BE2C (cell line): ENCODE results near the gene C2CD2.

Experiments used
- DNase-seq: peaks from one replicate; pipeline ENCODE4 v3.0.0-alpha.2; 2020
- H3K27me3 ChIP-seq: fragments of 250-450 bp; sonication (Bioruptor Pico); 2 replicates; pipeline ENCODE4 v1.5.1; 2020; ENCODE audit warnings: mild to moderate bottlenecking
- H3K36me3 ChIP-seq: fragments of 250-450 bp; sonication (Bioruptor Pico); 2 replicates; pipeline ENCODE4 v1.5.1; 2020; ENCODE audit warnings: mild to moderate bottlenecking
- H3K4me1 ChIP-seq: fragments of 250-450 bp; sonication (Bioruptor Pico); 2 replicates; pipeline ENCODE4 v1.5.1; 2020
- H3K4me3 ChIP-seq: 2 replicates; pipeline ENCODE4 v1.5.1; 2011; ENCODE audit warnings: low read depth, low read length
- H3K9me3 ChIP-seq: fragments of 250-450 bp; sonication (Bioruptor Pico); 2 replicates; pipeline ENCODE4 v1.5.1; 2020
- TF ChIP-seq, protein P1 (sequence below): IDR thresholded peaks from 2 replicates; pipeline ENCODE4 v1.5.1; 2012; ENCODE audit warnings: mild to moderate bottlenecking, low read depth, low read length

Gene C2CD2

DNA sequence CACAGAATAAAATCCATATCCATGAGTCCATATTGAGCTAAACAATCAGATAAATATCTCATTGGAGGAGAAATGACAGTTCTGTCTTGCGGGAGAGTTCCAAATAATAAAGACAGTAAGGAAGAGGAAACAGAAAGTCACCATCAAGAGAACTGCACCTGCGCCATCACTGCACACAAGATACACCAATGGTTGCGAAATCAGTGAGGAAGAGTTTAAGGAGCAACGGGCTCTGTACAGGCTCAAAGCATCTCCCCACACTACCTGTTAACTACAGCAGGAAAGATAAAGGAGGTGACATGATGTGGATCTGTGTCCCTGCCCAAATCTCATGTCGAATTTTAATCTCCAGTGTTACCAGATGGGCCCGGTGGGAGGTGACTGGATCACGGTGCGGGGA is 7.8 kb downstream of the C2CD2 start:
- Histone ChIP-seq H3K36me3 (no peaks in the 10 kb centered on the region), H3K4me1 (no peaks in the 10 kb centered on the region), H3K27me3 (peaks cover 4% of the 10 kb centered on the region; the same call in 1 of the 2 replicates), H3K4me3 (no peak overlapping the region), H3K9me3 (no peaks in the 10 kb centered on the region)
- no peak for DNase-seq
- TF ChIP-seq, protein P1, sequence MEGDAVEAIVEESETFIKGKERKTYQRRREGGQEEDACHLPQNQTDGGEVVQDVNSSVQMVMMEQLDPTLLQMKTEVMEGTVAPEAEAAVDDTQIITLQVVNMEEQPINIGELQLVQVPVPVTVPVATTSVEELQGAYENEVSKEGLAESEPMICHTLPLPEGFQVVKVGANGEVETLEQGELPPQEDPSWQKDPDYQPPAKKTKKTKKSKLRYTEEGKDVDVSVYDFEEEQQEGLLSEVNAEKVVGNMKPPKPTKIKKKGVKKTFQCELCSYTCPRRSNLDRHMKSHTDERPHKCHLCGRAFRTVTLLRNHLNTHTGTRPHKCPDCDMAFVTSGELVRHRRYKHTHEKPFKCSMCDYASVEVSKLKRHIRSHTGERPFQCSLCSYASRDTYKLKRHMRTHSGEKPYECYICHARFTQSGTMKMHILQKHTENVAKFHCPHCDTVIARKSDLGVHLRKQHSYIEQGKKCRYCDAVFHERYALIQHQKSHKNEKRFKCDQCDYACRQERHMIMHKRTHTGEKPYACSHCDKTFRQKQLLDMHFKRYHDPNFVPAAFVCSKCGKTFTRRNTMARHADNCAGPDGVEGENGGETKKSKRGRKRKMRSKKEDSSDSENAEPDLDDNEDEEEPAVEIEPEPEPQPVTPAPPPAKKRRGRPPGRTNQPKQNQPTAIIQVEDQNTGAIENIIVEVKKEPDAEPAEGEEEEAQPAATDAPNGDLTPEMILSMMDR: no peak

- H3K27me3 ChIP-seq: peaks cover 4% of the 10 kb centered on the region; the same call in 1 of the 2 replicates
- H3K36me3 ChIP-seq: no peaks in the 10 kb centered on the region
- H3K4me1 ChIP-seq: no peaks in the 10 kb centered on the region
- no peak for DNase-seq
- TF ChIP-seq, protein P1: no peak
- no peak overlapping the region for H3K4me3 ChIP-seq
- no peaks in the 10 kb centered on the region for H3K9me3 ChIP-seq
Measured at GRCh38 chr21:41943851-41944250, 10.0 kb downstream of the C2CD2 start.

DNA sequence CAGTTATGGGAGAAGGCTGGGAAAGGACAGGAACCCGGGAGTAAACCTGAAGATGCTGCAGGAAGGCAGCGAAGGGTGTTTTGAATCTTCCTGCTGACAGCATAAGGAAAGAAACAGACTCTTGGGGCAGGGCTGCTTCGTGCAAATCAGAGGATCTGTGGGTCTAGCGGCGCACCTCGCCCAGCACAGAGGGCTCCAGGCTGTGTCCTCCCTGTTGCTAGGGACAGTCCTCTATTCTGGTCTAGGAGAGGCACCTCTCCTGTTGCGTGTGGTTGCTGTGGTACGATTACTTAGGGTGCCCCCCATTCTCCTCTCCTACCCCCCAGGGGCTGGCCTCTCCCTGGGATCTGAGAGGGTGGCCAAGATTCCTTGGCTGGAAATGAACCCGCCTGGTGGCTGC is 11.4 kb downstream of the C2CD2 start:
- no peaks in the 10 kb centered on the region for H3K4me1 ChIP-seq
- TF ChIP-seq, protein P1: no peak
- no peak for DNase-seq

GRCh38 chr21:41941941-41942340 is 11.9 kb downstream of the C2CD2 start:
- no peak for DNase-seq
- H3K4me3 ChIP-seq: no peak overlapping the region
- TF ChIP-seq, protein P1: no peak
- H3K4me1 ChIP-seq: no peaks in the 10 kb centered on the region
- no peaks in the 10 kb centered on the region for H3K36me3 ChIP-seq
- no peaks in the 10 kb centered on the region for H3K9me3 ChIP-seq
- H3K27me3 ChIP-seq: peaks cover 4% of the 10 kb centered on the region; the same call in 1 of the 2 replicates

More for the DNA sequence above, 11.4 kb downstream of the C2CD2 start:
- H3K4me3 ChIP-seq: no peak overlapping the region
- H3K27me3 ChIP-seq: peaks cover 4% of the 10 kb centered on the region; the same call in 1 of the 2 replicates
- H3K36me3 ChIP-seq: no peaks in the 10 kb centered on the region
- H3K9me3 ChIP-seq: no peaks in the 10 kb centered on the region

DNA sequence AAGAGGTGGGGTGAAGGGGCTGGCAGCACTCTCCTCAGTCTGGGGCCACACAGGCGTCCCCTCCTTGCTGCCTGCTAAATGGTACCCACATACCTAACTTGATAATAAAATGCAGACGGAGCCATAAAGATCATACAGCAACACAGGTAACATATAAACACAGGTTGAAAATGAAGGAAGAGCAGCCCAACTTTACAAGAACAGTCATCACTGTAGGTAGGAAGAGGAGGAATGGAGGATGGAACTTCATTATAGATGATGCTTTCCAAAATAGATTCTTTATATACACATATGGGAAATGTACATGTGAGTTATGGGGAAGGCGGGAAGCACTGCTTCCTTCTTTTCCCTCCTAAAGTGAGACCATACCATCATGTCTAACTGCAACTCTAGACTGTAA is 13.4 kb downstream of the C2CD2 start:
- peaks cover 6% of the 10 kb centered on the region; the same call in 1 of the 2 replicates for H3K27me3 ChIP-seq
- no peaks in the 10 kb centered on the region for H3K36me3 ChIP-seq
- no peak overlapping the region for H3K4me3 ChIP-seq
- H3K9me3 ChIP-seq: no peaks in the 10 kb centered on the region
- no peaks in the 10 kb centered on the region for H3K4me1 ChIP-seq
- no peak for DNase-seq
- TF ChIP-seq, protein P1: no peak

GRCh38 chr21:41939391-41939790 is 14.4 kb downstream of the C2CD2 start:
- TF ChIP-seq, protein P1: no peak
- no peak for DNase-seq
- Histone ChIP-seq H3K9me3 (no peaks in the 10 kb centered on the region), H3K4me3 (no peak overlapping the region), H3K36me3 (no peaks in the 10 kb centered on the region), H3K4me1 (no peaks in the 10 kb centered on the region), H3K27me3 (0 out of 2 replicates have a peak, but pooled peaks cover 2% of the 10 kb centered on the region)
